ENCODE measurements around the gene KCNMA1. TPM values are rescaled to one million over a fixed set of nuclear protein-coding genes. Genes with fewer than 3 reads are reported as not detected.

Gene KCNMA1
- total RNA-seq, 1 donor from 2014 or later = 0.39 TPM

- intact Hi-C loops (cut with micrococcal nuclease) = no loop called here
Observed at GRCh38 chr10:76928565-76928964, 709.0 kb downstream of the KCNMA1 start.

DNA sequence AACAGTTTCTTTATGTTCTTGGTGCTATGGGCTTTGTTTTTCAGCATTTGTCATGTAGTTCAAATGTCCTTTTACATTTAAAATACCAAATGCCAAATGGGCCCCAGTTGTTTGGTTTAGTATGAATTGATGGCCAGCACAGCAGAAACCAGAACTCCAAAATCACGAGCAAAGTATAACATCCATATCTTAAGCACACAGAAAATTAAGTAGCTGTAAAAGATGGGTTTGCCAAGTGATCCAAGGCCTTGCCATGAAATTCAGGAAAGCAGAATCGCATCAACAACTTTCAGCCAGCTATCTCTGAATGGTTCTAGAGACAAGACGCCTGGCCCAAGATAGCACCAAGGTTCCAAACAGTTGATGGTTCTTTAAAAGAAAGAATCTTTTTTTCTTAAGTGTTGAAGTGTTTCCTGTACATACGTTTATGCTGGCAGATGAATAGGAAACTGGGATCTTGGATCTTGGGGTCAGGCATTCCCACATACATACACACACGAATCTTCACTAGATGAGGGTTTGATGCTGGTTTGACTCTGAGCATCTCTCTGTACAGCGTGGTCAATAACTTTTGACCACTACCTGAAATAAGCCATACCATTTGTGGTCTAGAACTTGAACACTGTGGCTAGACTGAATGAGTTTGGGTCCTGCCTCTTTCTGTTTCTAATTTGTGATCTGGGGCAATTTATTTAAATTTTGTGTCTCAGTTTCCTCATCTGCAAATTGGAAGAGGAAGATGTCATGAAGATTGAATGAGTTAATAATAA lies 711.8 kb downstream of the KCNMA1 start:
- intact Hi-C loops (cut with micrococcal nuclease) = no loop called here

DNA sequence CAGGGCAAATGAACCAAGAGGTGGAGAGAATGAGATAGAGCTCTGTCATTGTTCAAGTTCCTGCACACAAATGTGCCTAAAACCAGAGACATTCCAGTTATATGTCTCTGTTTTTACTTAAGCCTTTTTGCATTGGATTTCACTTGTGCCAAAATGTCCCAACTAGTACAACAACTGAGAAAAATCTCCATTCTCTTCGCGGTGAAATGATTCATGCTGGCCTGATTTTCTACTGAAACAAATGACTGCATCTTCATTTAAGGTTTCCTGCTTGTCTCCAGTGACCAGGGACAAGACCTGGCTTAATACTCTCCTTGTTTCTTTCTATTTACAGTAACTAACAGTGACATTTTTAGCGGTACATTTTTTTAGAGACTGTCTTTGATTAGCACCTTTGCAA lies 714.9 kb downstream of the KCNMA1 start:
- intact Hi-C loops (cut with micrococcal nuclease) = no loop called here

- intact Hi-C loops (cut with micrococcal nuclease) = no loop called here
Observed at GRCh38 chr10:76921383-76922010, 716.1 kb downstream of the KCNMA1 start.

DNA sequence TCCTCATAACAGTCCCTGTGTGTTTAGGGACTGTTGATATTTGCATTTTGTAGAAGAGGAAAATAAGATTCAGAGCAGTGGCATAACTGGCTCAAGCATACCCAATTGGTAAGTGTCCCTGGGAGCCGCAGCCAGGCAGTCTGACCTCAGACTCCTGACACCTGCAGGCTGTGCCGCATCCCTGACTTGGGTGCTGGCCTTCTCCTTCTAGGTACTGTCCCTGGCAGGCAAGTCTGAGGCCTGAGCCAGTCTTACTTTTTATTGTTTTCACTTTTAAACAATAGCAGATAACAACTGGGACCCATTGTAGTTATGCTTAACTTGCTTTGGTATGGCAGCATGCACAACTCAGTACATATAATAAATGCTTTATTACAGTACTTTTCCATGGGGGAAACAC lies 717.0 kb downstream of the KCNMA1 start:
- intact Hi-C loops (cut with micrococcal nuclease) = no loop called here

- intact Hi-C loops (cut with micrococcal nuclease) = no loop called here
Observed at GRCh38 chr10:76918106-76918505, 719.5 kb downstream of the KCNMA1 start.

GRCh38 chr10:76917071-76917470 lies 720.5 kb downstream of the KCNMA1 start:
- intact Hi-C loops (cut with micrococcal nuclease) = no loop called here

- intact Hi-C loops (cut with micrococcal nuclease) = no loop called here
Observed at GRCh38 chr10:76916536-76916935, 721.1 kb downstream of the KCNMA1 start.

DNA sequence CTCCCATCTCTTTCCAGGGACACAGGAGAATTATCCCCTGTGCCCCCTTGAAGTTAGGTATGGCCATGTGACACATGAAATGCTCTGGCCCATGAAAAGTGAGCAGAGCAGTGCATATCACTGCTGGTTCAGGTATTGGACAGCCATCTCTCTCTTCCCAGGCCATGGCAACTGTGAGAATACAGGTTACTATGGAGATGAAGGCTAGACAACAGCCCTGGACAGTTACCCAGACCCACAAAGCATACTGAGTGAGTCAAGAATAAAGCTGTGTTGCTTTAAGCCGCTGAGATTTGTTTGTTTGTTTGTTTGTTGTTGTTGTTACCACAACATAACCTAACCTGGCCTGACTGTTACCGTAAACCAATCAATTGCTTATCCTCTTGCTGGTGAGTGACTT lies 722.3 kb downstream of the KCNMA1 start:
- intact Hi-C loops (cut with micrococcal nuclease) = no loop called here

- intact Hi-C loops (cut with micrococcal nuclease) = no loop called here
Observed at GRCh38 chr10:76911184-76911583, 726.4 kb downstream of the KCNMA1 start.

DNA sequence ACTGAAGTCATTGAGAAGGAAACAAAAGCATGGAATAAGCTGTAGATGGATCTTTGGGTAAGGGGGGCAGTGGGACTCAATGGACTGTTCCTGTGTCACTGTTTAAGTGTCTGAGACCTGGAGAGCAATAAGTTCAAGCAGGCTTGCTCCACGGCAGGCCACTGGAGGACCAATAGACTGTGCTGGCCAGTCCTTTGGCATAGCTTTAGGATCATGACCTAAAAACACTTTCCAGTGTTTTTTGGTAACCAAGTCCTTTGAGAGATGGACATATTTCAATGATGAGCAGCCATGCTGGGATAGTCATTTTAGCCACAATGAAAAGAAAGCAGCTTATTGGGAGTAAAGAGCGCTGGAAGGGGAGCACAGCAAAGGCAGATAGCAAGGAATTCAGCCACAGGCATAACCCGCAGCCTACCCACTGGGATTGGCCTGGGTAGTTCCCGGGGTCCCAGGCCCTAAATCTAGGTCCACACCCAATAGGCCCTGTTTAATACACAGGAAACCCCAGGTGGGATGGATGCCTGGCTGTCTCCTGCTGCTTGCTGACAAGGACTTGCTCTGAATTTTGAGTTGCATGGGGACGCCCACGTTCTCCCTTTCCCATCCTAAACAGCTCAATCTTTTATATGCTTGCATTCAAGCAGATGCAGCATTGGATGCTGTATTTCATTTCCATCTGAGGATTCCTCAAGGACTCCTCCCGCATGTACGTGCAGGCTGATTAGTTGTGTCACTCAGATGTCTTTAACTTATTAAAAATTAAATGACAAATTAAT lies 727.2 kb downstream of the KCNMA1 start:
- intact Hi-C loops (cut with micrococcal nuclease) = no loop called here

- intact Hi-C loops (cut with micrococcal nuclease) = no loop called here
Observed at GRCh38 chr10:76906256-76906655, 731.4 kb downstream of the KCNMA1 start.

- intact Hi-C loops (cut with micrococcal nuclease) = no loop called here
Observed at GRCh38 chr10:76905251-76905650, 732.4 kb downstream of the KCNMA1 start.

DNA sequence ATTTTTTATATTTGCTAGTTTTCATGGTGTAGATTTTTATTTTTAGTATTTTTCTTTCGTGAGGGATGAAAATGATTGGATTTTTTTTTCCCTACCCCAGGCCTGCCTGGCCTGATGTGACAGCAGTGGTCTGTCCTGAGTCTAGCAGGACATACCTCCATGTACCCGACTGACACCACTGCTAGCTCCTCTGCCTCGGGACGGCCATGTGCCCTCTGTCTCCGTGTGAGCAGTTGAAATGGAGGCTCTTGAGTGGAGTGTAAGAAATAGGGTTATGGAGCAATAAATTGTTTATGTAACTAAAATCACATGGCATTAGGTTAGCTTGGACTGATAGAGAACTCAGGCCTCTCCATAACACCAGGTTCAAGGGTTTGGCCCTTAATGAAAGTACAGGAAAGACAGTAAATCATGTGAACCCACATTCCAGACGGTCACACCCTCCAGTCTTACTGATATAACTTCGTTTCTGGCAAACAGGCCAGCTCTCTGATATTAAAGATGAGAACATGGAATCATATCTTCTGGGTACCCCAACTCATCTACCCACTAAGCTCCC lies 734.1 kb downstream of the KCNMA1 start:
- intact Hi-C loops (cut with micrococcal nuclease) = no loop called here

DNA sequence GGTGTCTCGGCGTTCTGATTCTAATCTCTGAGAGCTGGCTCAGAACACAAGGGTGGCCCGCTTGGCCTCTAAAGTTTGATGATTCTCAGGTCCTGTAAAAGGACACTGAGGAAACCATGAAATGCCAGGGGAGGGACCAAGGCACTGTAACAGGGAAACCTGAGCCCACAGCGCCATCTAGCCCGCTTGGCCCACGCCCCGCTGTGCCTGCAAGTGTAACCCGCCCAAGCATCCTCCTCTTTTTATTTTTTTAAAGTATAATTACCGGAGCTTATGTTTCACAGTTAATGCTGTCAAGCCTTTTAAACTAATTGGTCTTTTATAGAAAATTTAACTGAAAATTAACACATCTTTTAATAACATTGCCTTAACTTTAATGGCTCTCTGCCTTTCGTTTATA lies 734.7 kb downstream of the KCNMA1 start:
- intact Hi-C loops (cut with micrococcal nuclease) = no loop called here

- intact Hi-C loops (cut with micrococcal nuclease) = no loop called here
Observed at GRCh38 chr10:76901701-76902100, 735.9 kb downstream of the KCNMA1 start.

DNA sequence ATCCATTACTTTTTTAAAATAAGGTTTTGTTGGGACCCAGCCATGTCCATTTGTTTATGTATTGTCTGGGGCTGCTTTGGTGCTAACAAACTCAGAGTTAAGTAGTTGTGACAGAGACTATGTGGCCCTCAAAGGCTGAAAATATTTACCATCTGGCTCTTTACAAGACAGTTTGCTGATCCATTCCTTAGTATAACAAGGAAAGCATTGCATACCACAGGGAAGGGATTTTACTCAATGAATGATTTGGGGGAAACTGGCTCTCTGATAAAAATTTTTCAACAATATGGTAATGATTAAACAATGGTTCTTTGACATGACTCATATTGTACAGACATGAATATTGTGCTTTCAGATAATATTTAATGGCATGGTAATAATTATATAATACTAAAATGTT lies 738.1 kb downstream of the KCNMA1 start:
- intact Hi-C loops (cut with micrococcal nuclease) = no loop called here

GRCh38 chr10:76892766-76893479 lies 744.7 kb downstream of the KCNMA1 start:
- intact Hi-C loops (cut with micrococcal nuclease) = no loop called here

- intact Hi-C loops (cut with micrococcal nuclease) = no loop called here
Observed at GRCh38 chr10:76887223-76888010, 750.2 kb downstream of the KCNMA1 start.

DNA sequence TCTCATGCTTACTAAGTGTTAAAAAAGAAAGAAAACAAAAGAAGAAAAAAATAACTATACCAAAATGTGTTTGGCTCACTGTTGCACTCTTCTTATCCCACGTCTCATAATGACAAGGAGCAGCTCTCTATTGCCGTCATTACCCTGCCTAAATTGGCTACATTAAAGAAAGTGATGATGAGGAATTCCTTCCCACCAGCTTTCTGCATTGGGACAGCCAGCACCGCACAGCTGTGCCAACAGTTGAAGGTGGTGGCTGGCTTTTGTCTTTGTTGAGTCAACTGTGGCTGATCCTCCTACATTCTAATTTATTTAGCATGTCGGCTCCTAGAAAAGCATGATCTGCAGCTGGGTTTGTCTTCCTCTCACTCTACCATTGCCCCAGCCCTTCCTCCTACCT lies 751.8 kb downstream of the KCNMA1 start:
- intact Hi-C loops (cut with micrococcal nuclease) = no loop called here
